Tibial nerve (tissue), 4 donors: ENCODE measurements around the gene CFAP20DC.

Experiments
- EP300 ChIP-seq, 2 donors: sonication (generic); formaldehyde crosslinking; IDR thresholded peaks; one replicate each; pipeline ENCODE4 v1.6.1; 2017; ENCODE audit warnings: antibody characterized with exemption in 2 of 2, mild to moderate bottlenecking in 1 of 2
- TF ChIP-seq, protein P1 (sequence below), 5 experiments: fragments of 200-600 bp in 3 of 5; fragments of 450-650 bp in 2 of 5; sonication (generic) in 3 of 5; IDR thresholded peaks; one replicate each; pipeline ENCODE4 v1.5.1; 2016 to 2019; ENCODE audit warnings: antibody characterized with exemption in 5 of 5, mild to moderate bottlenecking in 3 of 5, moderate library complexity in 2 of 5

DNA sequence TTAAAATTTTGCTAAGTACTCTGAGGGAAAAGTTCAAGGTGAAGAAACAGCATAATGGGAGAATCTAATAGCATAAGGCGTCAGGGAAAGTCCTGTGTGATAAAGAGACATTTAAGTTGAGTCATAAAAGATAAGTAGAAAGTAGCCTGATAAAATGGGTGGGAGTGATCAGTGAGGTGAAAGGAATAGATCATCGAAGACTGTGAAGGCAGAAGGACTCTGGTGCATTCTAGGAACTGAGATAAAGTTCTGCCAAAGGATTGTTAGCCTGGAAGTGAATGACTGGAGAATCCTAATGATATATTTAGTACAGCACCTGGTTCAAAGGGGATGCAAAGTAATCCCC lies 149.9 kb downstream of the CFAP20DC start:
- TF ChIP-seq, protein P1, sequence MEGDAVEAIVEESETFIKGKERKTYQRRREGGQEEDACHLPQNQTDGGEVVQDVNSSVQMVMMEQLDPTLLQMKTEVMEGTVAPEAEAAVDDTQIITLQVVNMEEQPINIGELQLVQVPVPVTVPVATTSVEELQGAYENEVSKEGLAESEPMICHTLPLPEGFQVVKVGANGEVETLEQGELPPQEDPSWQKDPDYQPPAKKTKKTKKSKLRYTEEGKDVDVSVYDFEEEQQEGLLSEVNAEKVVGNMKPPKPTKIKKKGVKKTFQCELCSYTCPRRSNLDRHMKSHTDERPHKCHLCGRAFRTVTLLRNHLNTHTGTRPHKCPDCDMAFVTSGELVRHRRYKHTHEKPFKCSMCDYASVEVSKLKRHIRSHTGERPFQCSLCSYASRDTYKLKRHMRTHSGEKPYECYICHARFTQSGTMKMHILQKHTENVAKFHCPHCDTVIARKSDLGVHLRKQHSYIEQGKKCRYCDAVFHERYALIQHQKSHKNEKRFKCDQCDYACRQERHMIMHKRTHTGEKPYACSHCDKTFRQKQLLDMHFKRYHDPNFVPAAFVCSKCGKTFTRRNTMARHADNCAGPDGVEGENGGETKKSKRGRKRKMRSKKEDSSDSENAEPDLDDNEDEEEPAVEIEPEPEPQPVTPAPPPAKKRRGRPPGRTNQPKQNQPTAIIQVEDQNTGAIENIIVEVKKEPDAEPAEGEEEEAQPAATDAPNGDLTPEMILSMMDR (IDR thresholded peaks at IDR 0.05): no peak
- no peak for TF ChIP-seq EP300 (IDR thresholded peaks at IDR 0.05)
